A549 (cell line): ENCODE measurements around the gene ZSCAN12. TPM values are rescaled to one million over a fixed set of nuclear protein-coding genes. Genes with fewer than 3 reads are reported as not detected.
"Not testable (repeated sequence)": the region's sequence is repeated elsewhere in the genome, so short reads cannot be mapped to it uniquely, and the experiment has no call there.

Source experiments
- ATAC-seq, 2 experiments: fragments of 200-7000 bp in 1 of 2; fragments of >200 bp in 1 of 2; cut with Nextera tagmentation in 1 of 2; cut with Tn5 transposase in 1 of 2; 3 replicates each; pipeline versions ENCODE4 v1.8.0 to v1.9.1; 2018 to 2020; ENCODE audit warnings: mild to moderate bottlenecking in 1 of 2, moderate library complexity in 1 of 2
- CTCF ChIA-PET: fragments of 300-600 bp; sonication (Branson Sonifier 250); formaldehyde crosslinking; extraction: SDS; loops from one replicate; lab custom pipeline; 2021; ENCODE audit warnings: antibody characterized with exemption, inconsistent platforms; lab: Yijun Ruan, JAX
- POLR2A ChIA-PET: fragments of 350-600 bp; formaldehyde crosslinking; extraction: SDS; loops from one replicate; lab custom pipeline; 2021; ENCODE audit warnings: antibody characterized with exemption, inconsistent platforms; lab: Yijun Ruan, JAX
- DNase-seq, 2 experiments: peaks; one replicate each; pipeline versions ENCODE4 v3.0.0 to v3.0.0-alpha.2; 2011 to 2016; ENCODE audit warnings: low read depth in 1 of 2, low spot score in 1 of 2
- FAIRE-seq: peaks from 2 replicates; lab custom pipeline; 2011; peaks lifted over from hg19 to GRCh38; lab: Jason Lieb, UNC
- H3K27ac ChIP-seq, 2 experiments: fragments of >200 bp; sonication (Bioruptor Twin); formaldehyde crosslinking; 3 replicates each; pipeline ENCODE4 v1.5.1; 2016 to 2017
- H3K4me1 ChIP-seq: fragments of >200 bp; sonication (Bioruptor Twin); formaldehyde crosslinking; 3 replicates; pipeline ENCODE4 v1.6.1; 2016
- H3K4me2 ChIP-seq: fragments of >200 bp; sonication (Bioruptor Twin); formaldehyde crosslinking; 3 replicates; pipeline ENCODE4 v1.6.1; 2016
- H3K4me3 ChIP-seq: fragments of >200 bp; sonication (Bioruptor Twin); formaldehyde crosslinking; 3 replicates; pipeline ENCODE4 v1.5.1; 2016
- H3K9me3 ChIP-seq: fragments of >200 bp; sonication (Bioruptor Twin); formaldehyde crosslinking; 3 replicates; pipeline ENCODE4 v1.6.1; 2016
- BHLHE40 ChIP-seq: IDR thresholded peaks from 2 replicates; pipeline ENCODE4 v1.6.1; 2012; ENCODE audit warnings: low read depth, low read length, inconsistent platforms
- CBX2 ChIP-seq: fragments of 200-600 bp; sonication (generic); IDR thresholded peaks from 2 replicates; pipeline ENCODE4 v1.6.1; 2016; ENCODE audit warnings: low read depth, mild to moderate bottlenecking, borderline replicate concordance
- CBX8 ChIP-seq: fragments of 200-600 bp; sonication (generic); IDR thresholded peaks from 2 replicates; pipeline ENCODE4 v1.6.1; 2016
- CHD4 ChIP-seq: fragments of 200-600 bp; sonication (generic); IDR thresholded peaks from 2 replicates; pipeline ENCODE4 v1.6.1; 2016; ENCODE audit warnings: antibody characterized with exemption, mild to moderate bottlenecking, borderline replicate concordance
- E2F6 ChIP-seq: IDR thresholded peaks from 2 replicates; pipeline ENCODE4 v1.6.1; 2012; ENCODE audit warnings: low read depth, borderline replicate concordance
- EHF ChIP-seq: fragments of 250-450 bp; sonication (Bioruptor Pico); IDR thresholded peaks from 2 replicates; pipeline ENCODE4 v1.5.0; 2020; ENCODE audit warnings: mild to moderate bottlenecking
- ELK1 ChIP-seq: fragments of 150-350 bp; IDR thresholded peaks from 2 replicates; pipeline ENCODE4 v1.6.1; 2014; ENCODE audit warnings: low read depth, mild to moderate bottlenecking, low read length
- EP300 ChIP-seq, 2 experiments: fragments of >200 bp; sonication (Bioruptor Twin); formaldehyde crosslinking; IDR thresholded peaks; 2 replicates in 1 of 2; 3 replicates in 1 of 2; pipeline ENCODE4 v1.6.1; 2016 to 2017
- ESRRA ChIP-seq: fragments of 150-350 bp; IDR thresholded peaks from 2 replicates; pipeline ENCODE4 v1.6.1; 2014; ENCODE audit warnings: mild to moderate bottlenecking, low read length, borderline replicate concordance
- FOSL2 ChIP-seq, 2 experiments: fragments of 450-650 bp in 1 of 2; fragments of >200 bp in 1 of 2; sonication (Bioruptor Twin) in 1 of 2; formaldehyde crosslinking; IDR thresholded peaks; 2 replicates each; pipeline versions ENCODE4 v1.5.0 to v1.6.1; 2016 to 2020; ENCODE audit warnings: mild to moderate bottlenecking in 1 of 2, moderate library complexity in 1 of 2
- GATA3 ChIP-seq: IDR thresholded peaks from 2 replicates; pipeline ENCODE4 v1.6.1; 2012; ENCODE audit warnings: borderline replicate concordance
- HOXA7 ChIP-seq: fragments of 250-450 bp; sonication (Bioruptor Pico); IDR thresholded peaks from 2 replicates; pipeline ENCODE4 v1.5.0; 2020; ENCODE audit warnings: mild to moderate bottlenecking, moderate library complexity
- HOXB5 ChIP-seq: fragments of 250-450 bp; sonication (Bioruptor Pico); IDR thresholded peaks from 2 replicates; pipeline ENCODE4 v1.5.0; 2020; ENCODE audit warnings: mild to moderate bottlenecking, moderate library complexity
- JUN ChIP-seq, 2 experiments: fragments of >200 bp; sonication (Bioruptor Twin); formaldehyde crosslinking; IDR thresholded peaks; 2 replicates in 1 of 2; 3 replicates in 1 of 2; pipeline ENCODE4 v1.6.1; 2016 to 2017
- MAFK ChIP-seq: fragments of 450-650 bp; IDR thresholded peaks from 2 replicates; pipeline ENCODE4 v1.6.1; 2014; ENCODE audit not compliant: partially characterized antibody
- NFE2L2 ChIP-seq: fragments of 150-350 bp; conservative IDR thresholded peaks from 2 replicates; pipeline ENCODE4 v1.6.1; 2014; ENCODE audit warnings: low read length
- PHF8 ChIP-seq: fragments of 200-600 bp; sonication (generic); IDR thresholded peaks from 2 replicates; pipeline ENCODE4 v1.6.1; 2016; ENCODE audit warnings: low read depth, mild to moderate bottlenecking, antibody characterized with exemption, moderate library complexity, borderline replicate concordance
- POLR2A ChIP-seq: IDR thresholded peaks from 2 replicates; pipeline ENCODE4 v1.6.1; 2012; ENCODE audit warnings: mild to moderate bottlenecking, low read length
- POLR2AphosphoS2 ChIP-seq: conservative IDR thresholded peaks from 2 replicates; pipeline ENCODE4 v1.6.1; 2012; ENCODE audit warnings: low read length, improper control_type of control experiment, inconsistent platforms
- RAD21 ChIP-seq, 2 experiments: fragments of >200 bp in 1 of 2; sonication (Bioruptor Twin) in 1 of 2; formaldehyde crosslinking in 1 of 2; IDR thresholded peaks in 1 of 2; conservative IDR thresholded peaks in 1 of 2; 2 replicates in 1 of 2; 3 replicates in 1 of 2; pipeline ENCODE4 v1.6.1; 2012 to 2018; ENCODE audit warnings: inconsistent platforms in 1 of 2
- RARB ChIP-seq: fragments of 250-450 bp; sonication (Bioruptor Pico); IDR thresholded peaks from 2 replicates; pipeline ENCODE4 v1.8.0; 2021; ENCODE audit warnings: mild to moderate bottlenecking, moderate library complexity
- RCOR1 ChIP-seq: fragments of 150-350 bp; IDR thresholded peaks from 2 replicates; pipeline ENCODE4 v1.6.1; 2014; ENCODE audit warnings: antibody characterized with exemption, low read length, low read depth
- RFX5 ChIP-seq: fragments of 450-650 bp; IDR thresholded peaks from 2 replicates; pipeline ENCODE4 v1.7.1; 2014; ENCODE audit warnings: antibody characterized with exemption, mild to moderate bottlenecking, moderate library complexity
- RNF2 ChIP-seq: fragments of 200-600 bp; sonication (generic); IDR thresholded peaks from 2 replicates; pipeline ENCODE4 v1.6.1; 2016; ENCODE audit warnings: low read depth, mild to moderate bottlenecking, antibody characterized with exemption, moderate library complexity, borderline replicate concordance
- TP53 ChIP-seq: fragments of 250-450 bp; sonication (Bioruptor Pico); IDR thresholded peaks from 2 replicates; pipeline ENCODE4 v1.5.0; 2021; ENCODE audit warnings: mild to moderate bottlenecking, moderate library complexity
- USF2 ChIP-seq: fragments of 450-650 bp; IDR thresholded peaks from 2 replicates; pipeline ENCODE4 v1.6.1; 2014; ENCODE audit warnings: antibody characterized with exemption
- ZC3H11A ChIP-seq: fragments of 450-650 bp; IDR thresholded peaks from 2 replicates; pipeline ENCODE4 v1.6.1; 2014; ENCODE audit warnings: antibody characterized with exemption, mild to moderate bottlenecking
- ZNF302 ChIP-seq: fragments of 250-450 bp; sonication (Bioruptor Pico); IDR thresholded peaks from 2 replicates; pipeline ENCODE4 v1.9.0; 2021; ENCODE audit warnings: inconsistent platforms, mild to moderate bottlenecking, moderate library complexity
- WGBS: methylation state at CpG from one replicate; pipeline ENCODE4 v1.1.6; 2017; ENCODE audit errors: missing lambda C conversion rate; 5-methylcytosine and 5-hydroxymethylcytosine counted together
- polyA plus RNA-seq, 4 experiments: library from polyadenylated mRNA; depleted of rRNA in 3 of 4; stranded (reverse); fragments of >200 nt; fragmentation: RNase III in 1 of 4; extraction: RNeasy Plus Mini Kit Qiagen cat#74134 plus additional on column Dnase treatment in 1 of 4; gene quantifications; 2 replicates in 3 of 4; 3 replicates in 1 of 4; pipeline ENCODE4 v1.2.3, GENCODE V29; 2011 to 2017
- TF ChIP-seq, protein P1 (sequence below): IDR thresholded peaks from 2 replicates; pipeline ENCODE4 v1.6.1; 2012

Gene ZSCAN12
- polyA plus RNA-seq, 2 of the 4 experiments (the other 2 are of a cell fraction) = 1.9 to 3.3 TPM

GRCh38 chr6:28408076-28408802, 8.7 kb upstream of the ZSCAN12 start:
- TF ChIP-seq ELK1 = no peak
- TF ChIP-seq TP53 = no peak
- no peak for TF ChIP-seq MAFK
- no peak for TF ChIP-seq GATA3
- TF ChIP-seq FOSL2 (IDR thresholded peaks at IDR 0.05) = no peak
- no peak for TF ChIP-seq FOSL2 (CRISPR knock-in tag; IDR thresholded peaks at IDR 0.05)
- no peak for TF ChIP-seq CBX2
- no peak for TF ChIP-seq RCOR1
- no peak for TF ChIP-seq BHLHE40
- no peak for TF ChIP-seq ESRRA
- TF ChIP-seq RFX5 = no peak
- no peak for TF ChIP-seq NFE2L2
- TF ChIP-seq CHD4 = no peak
- no peak for TF ChIP-seq PHF8
- no peak for TF ChIP-seq USF2
- TF ChIP-seq CBX8 = no peak
- TF ChIP-seq JUN (IDR thresholded peaks at IDR 0.05) = no peak
- Histone ChIP-seq H3K4me1 (no peaks in the 10 kb centered on the region), H3K9me3 (no peaks in the 10 kb centered on the region), H3K4me2 (no peak overlapping the region), H3K4me3 (no peak overlapping the region), H3K27ac (no peak overlapping the region)
- ChIA-PET CTCF (interaction anchor here (0.8 kb wide), 1 partner anchor 53 kb away, joined by 3 read pairs; no protein-coding TSS in a partner anchor), POLR2A (no interaction called here)
- FAIRE-seq = no peak
- ATAC-seq = no peak
- WGBS = 70% methylated on average over 5 of the region's 5 CpGs
- no peak for DNase-seq

DNA sequence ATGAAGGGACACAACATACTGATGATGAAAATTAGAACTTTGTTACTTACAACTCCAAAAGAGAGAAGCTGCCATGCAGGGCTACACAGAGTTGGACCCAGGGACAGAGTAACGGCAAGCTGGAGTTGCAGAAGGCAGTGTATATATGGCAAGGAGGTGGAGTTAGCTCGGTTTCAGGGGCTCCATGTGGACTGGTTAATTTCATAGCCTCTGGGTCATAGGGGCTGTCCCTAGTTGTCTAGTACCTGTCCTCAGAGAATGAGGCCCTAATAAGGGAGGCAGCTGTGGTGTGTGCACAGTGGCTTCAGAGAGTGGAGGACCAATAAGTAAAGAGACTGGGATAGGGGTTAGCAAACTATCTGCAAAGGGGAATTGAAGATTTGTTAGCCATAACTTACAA, 7.9 kb upstream of the ZSCAN12 start:
- ChIA-PET CTCF (no interaction called here), POLR2A (no interaction called here)
- no peak overlapping the region for H3K4me2 ChIP-seq
- FAIRE-seq (no peak), DNase-seq (no peak), ATAC-seq (no peak; a peak in 1 of 6 replicates)
- H3K9me3 ChIP-seq = no peaks in the 10 kb centered on the region
- H3K4me3 ChIP-seq = no peak overlapping the region
- 16% methylated on average over 2 of the region's 2 CpGs for WGBS
- TF ChIP-seq EP300 (IDR thresholded peaks at IDR 0.05) = no peak
- no peak for TF ChIP-seq POLR2A
- no peak for TF ChIP-seq HOXA7 (CRISPR knock-in tag)
- no peak for TF ChIP-seq ZNF302 (CRISPR knock-in tag)
- TF ChIP-seq RARB = no peak
- TF ChIP-seq CBX2 = no peak
- TF ChIP-seq JUN (IDR thresholded peaks at IDR 0.05) = no peak
- TF ChIP-seq NFE2L2 = no peak
- TF ChIP-seq HOXB5 (CRISPR knock-in tag) = no peak
- no peak for TF ChIP-seq RAD21 (conservative IDR thresholded peaks at IDR 0.05 in 1 of 2, IDR thresholded peaks at IDR 0.05 in 1 of 2)
- no peak for TF ChIP-seq ELK1
- no peak for TF ChIP-seq RFX5
- no peak for TF ChIP-seq E2F6
- TF ChIP-seq CBX8 = no peak
- TF ChIP-seq POLR2AphosphoS2 = no peak
- TF ChIP-seq RNF2 = no peak
- TF ChIP-seq ZC3H11A = no peak
- TF ChIP-seq, protein P1, sequence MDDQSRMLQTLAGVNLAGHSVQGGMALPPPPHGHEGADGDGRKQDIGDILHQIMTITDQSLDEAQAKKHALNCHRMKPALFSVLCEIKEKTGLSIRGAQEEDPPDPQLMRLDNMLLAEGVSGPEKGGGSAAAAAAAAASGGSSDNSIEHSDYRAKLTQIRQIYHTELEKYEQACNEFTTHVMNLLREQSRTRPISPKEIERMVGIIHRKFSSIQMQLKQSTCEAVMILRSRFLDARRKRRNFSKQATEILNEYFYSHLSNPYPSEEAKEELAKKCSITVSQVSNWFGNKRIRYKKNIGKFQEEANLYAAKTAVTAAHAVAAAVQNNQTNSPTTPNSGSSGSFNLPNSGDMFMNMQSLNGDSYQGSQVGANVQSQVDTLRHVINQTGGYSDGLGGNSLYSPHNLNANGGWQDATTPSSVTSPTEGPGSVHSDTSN = no peak
- TF ChIP-seq EHF (CRISPR knock-in tag) = no peak
- no peak for TF ChIP-seq RCOR1
- no peaks in the 10 kb centered on the region for H3K4me1 ChIP-seq
- H3K27ac ChIP-seq = no peak overlapping the region

- FAIRE-seq, H3K9me3 ChIP-seq, H3K4me1 ChIP-seq, ATAC-seq, CTCF ChIA-PET, POLR2A ChIA-PET, H3K4me3 ChIP-seq, H3K27ac ChIP-seq, H3K4me2 ChIP-seq, DNase-seq: not testable (repeated sequence)
- WGBS = 41% methylated on average over 5 of the region's 5 CpGs
These were observed 4.4 kb upstream of the ZSCAN12 start for GRCh38 chr6:28403923-28404322.
